Nucleus accumbens (tissue), 56 donors: ENCODE data around the gene CD28.

ENCODE experiments used
- DNase-seq, 56 donors: peaks; one replicate each; lab custom pipeline; 2025; lab: John Stamatoyannopoulos, UW

The CD28 gene

GRCh38 chr2:203713381-203713780 lies 6.9 kb downstream of the CD28 start:
- no peak for DNase-seq

- DNase-seq = no peak
These were observed 7.7 kb downstream of the CD28 start for GRCh38 chr2:203714112-203714511.

- no peak for DNase-seq
These were observed 9.3 kb downstream of the CD28 start for GRCh38 chr2:203715744-203716143.

GRCh38 chr2:203718087-203718486 lies 11.6 kb downstream of the CD28 start:
- DNase-seq = no peak

GRCh38 chr2:203719456-203720410 lies 13.3 kb downstream of the CD28 start:
- no peak for DNase-seq

GRCh38 chr2:203720915-203721672 lies 14.7 kb downstream of the CD28 start:
- DNase-seq = no peak

- no peak for DNase-seq
These were observed 15.4 kb downstream of the CD28 start for GRCh38 chr2:203721781-203722300.

- DNase-seq = no peak
These were observed 16.0 kb downstream of the CD28 start for GRCh38 chr2:203722411-203722810.

GRCh38 chr2:203728321-203728720 lies 21.9 kb downstream of the CD28 start:
- DNase-seq = no peak

GRCh38 chr2:203730076-203730729 lies 23.8 kb downstream of the CD28 start:
- no peak for DNase-seq

GRCh38 chr2:203730883-203731282 lies 24.4 kb downstream of the CD28 start:
- no peak for DNase-seq

GRCh38 chr2:203732092-203732952 lies 25.9 kb downstream of the CD28 start:
- peak in 1 of 56 donors; percentile 1 for DNase-seq

GRCh38 chr2:203732953-203733510 lies 26.6 kb downstream of the CD28 start:
- DNase-seq = no peak

GRCh38 chr2:203733684-203734083 lies 27.2 kb downstream of the CD28 start:
- no peak for DNase-seq

- DNase-seq = no peak
These were observed 28.0 kb downstream of the CD28 start for GRCh38 chr2:203734276-203734983.

GRCh38 chr2:203737360-203737759 lies 30.9 kb downstream of the CD28 start:
- DNase-seq = no peak

- no peak for DNase-seq
These were observed 32.9 kb downstream of the CD28 start for GRCh38 chr2:203739351-203739750.

GRCh38 chr2:203740871-203741281 lies 34.4 kb downstream of the CD28 start:
- DNase-seq = no peak

GRCh38 chr2:203741566-203741965 lies 35.1 kb downstream of the CD28 start:
- DNase-seq = no peak
